ENCODE measurements around the gene RASSF3.
"Not testable (repeated sequence)": the region's sequence is repeated elsewhere in the genome, so short reads cannot be mapped to it uniquely, and the experiment has no call there.

DNA sequence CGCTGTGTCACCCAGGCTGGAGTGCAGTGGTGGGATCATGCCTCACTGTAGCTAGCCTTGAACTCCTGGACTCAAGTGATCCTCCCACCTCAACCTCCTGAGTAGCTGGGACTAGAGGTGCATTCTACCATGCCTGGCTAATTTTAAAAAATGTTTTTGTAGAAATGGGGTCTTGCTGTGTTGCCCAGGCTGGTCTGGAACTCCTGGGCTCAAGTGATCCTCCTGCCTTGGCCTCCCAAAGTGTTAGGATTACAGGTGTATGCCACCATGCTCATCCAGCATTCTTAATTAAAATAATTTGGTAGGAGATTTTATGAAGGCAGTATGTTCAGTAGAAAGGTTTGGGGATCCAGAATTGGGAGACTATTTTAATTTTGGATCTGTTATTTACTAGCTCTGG lies 16.3 kb downstream of the RASSF3 start:
- TF ChIP-seq, protein P1, sequence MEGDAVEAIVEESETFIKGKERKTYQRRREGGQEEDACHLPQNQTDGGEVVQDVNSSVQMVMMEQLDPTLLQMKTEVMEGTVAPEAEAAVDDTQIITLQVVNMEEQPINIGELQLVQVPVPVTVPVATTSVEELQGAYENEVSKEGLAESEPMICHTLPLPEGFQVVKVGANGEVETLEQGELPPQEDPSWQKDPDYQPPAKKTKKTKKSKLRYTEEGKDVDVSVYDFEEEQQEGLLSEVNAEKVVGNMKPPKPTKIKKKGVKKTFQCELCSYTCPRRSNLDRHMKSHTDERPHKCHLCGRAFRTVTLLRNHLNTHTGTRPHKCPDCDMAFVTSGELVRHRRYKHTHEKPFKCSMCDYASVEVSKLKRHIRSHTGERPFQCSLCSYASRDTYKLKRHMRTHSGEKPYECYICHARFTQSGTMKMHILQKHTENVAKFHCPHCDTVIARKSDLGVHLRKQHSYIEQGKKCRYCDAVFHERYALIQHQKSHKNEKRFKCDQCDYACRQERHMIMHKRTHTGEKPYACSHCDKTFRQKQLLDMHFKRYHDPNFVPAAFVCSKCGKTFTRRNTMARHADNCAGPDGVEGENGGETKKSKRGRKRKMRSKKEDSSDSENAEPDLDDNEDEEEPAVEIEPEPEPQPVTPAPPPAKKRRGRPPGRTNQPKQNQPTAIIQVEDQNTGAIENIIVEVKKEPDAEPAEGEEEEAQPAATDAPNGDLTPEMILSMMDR (IDR thresholded peaks at IDR 0.05 in 4 of 5, conservative IDR thresholded peaks at IDR 0.05 in 1 of 5), result not testable (repeated sequence)
- TF ChIP-seq POLR2A (IDR thresholded peaks at IDR 0.05), result not testable (repeated sequence)
